ENCODE data around the gene FHIT. TPM values are rescaled to one million over a fixed set of nuclear protein-coding genes. Genes with fewer than 3 reads are reported as not detected.

FHIT gene
- total RNA-seq, 1 donor from 2014 or later = 5.7 TPM

DNA sequence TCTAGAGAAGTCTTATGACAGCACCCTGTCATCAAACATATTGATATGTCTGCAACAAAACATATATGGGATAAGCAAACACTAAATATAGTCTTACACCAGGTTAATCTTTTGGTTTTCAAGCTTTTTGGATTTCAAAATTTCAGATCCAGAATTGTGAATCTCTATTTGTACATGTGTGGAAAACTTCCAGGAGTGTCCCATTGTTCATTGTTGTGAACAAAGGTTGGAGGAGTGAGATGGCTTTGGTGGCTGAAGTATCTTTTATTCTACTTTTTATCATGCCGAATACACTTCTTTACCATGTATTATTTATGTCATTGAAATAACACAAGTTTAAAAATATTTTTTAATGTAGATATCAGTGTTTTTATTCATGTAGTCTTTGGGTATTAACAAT, 5.9 kb upstream of the FHIT start:
- no peak overlapping the region for H3K4me3 Mint-ChIP-seq
- peaks cover 18% of the 10 kb centered on the region for H3K9me3 Mint-ChIP-seq
- H3K27me3 ChIP-seq = no peaks in the 10 kb centered on the region
- H3K4me2 ChIP-seq = no peak overlapping the region
- no peak overlapping the region for H3K4me3 ChIP-seq
- no peaks in the 10 kb centered on the region for H3F3A ChIP-seq (ENCODE audit: low read depth)
- no peak for DNase-seq (ENCODE audit: low spot score)
- H3K27me3 Mint-ChIP-seq (ENCODE audit: insufficient read depth, low read depth) = no peaks in the 10 kb centered on the region
- H3K27ac ChIP-seq = no peak overlapping the region
- peaks cover 4% of the 10 kb centered on the region for H3K4me1 Mint-ChIP-seq
- H3K9ac ChIP-seq = no peak overlapping the region
- no peak for TF ChIP-seq CTCF (IDR thresholded peaks at IDR 0.05)
- no peak for TF ChIP-seq EZH2 (IDR thresholded peaks at IDR 0.05)
- TF ChIP-seq EZH2phosphoT487 (IDR thresholded peaks at IDR 0.05) = no peak
- no peaks in the 10 kb centered on the region for H3K79me2 ChIP-seq (ENCODE audit: low read depth)
- no peaks in the 10 kb centered on the region for H3K9me3 ChIP-seq (ENCODE audit: low read depth)
- no peaks in the 10 kb centered on the region for H3K36me3 ChIP-seq
- H3K4me1 ChIP-seq = peaks cover under 1% of the 10 kb centered on the region
- no peak overlapping the region for H3K27ac Mint-ChIP-seq
- no peaks in the 10 kb centered on the region for H3K36me3 Mint-ChIP-seq
- H2AFZ ChIP-seq (replicated peaks) = no peak overlapping the region
- H4K20me1 ChIP-seq (ENCODE audit: low read depth) = no peaks in the 10 kb centered on the region

- H3K9me3 ChIP-seq (ENCODE audit: low read depth) = no peaks in the 10 kb centered on the region
- H3K27ac Mint-ChIP-seq = no peak overlapping the region
- H3K9me3 Mint-ChIP-seq = no peaks in the 10 kb centered on the region
- no peak overlapping the region for H2AFZ ChIP-seq (replicated peaks)
- H3K4me2 ChIP-seq = no peak overlapping the region
- H3K27me3 Mint-ChIP-seq (ENCODE audit: insufficient read depth, low read depth) = no peaks in the 10 kb centered on the region
- TF ChIP-seq EZH2 (IDR thresholded peaks at IDR 0.05) = no peak
- no peak for TF ChIP-seq EZH2phosphoT487 (IDR thresholded peaks at IDR 0.05)
- TF ChIP-seq CTCF (IDR thresholded peaks at IDR 0.05) = no peak
- no peak overlapping the region for H3K27ac ChIP-seq
- H3K4me3 Mint-ChIP-seq = no peak overlapping the region
- H3F3A ChIP-seq (ENCODE audit: low read depth) = peaks cover 8% of the 10 kb centered on the region
- peaks cover 19% of the 10 kb centered on the region for H3K4me1 Mint-ChIP-seq
- H4K20me1 ChIP-seq (ENCODE audit: low read depth) = no peaks in the 10 kb centered on the region
- no peak for DNase-seq (ENCODE audit: low spot score)
- no peak overlapping the region for H3K4me3 ChIP-seq
- H3K27me3 ChIP-seq = no peaks in the 10 kb centered on the region
- H3K4me1 ChIP-seq = peaks cover 7% of the 10 kb centered on the region
- no peaks in the 10 kb centered on the region for H3K79me2 ChIP-seq (ENCODE audit: low read depth)
- no peaks in the 10 kb centered on the region for H3K36me3 ChIP-seq
- H3K36me3 Mint-ChIP-seq = no peaks in the 10 kb centered on the region
- no peak overlapping the region for H3K9ac ChIP-seq
Observed at GRCh38 chr3:61253756-61254155, 2.5 kb upstream of the FHIT start.

DNA sequence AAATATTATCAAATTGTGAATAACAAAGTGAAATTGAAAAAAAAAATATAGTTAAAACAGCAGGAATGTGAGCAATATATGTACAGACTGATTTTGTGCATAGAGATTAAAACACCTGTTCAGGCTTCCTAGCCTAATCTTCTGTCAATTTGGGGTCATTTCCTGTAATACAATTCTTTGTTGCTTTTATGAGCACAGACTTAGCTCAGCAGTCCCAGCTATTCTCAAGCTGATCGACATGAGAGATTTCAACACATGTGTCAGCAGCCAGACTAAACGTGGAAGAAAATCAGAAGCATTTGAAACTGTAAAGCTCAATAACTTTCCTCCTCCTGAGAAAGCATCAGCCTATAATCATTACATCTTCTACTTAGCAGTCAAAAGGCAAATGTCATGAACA, 1.6 kb upstream of the FHIT start:
- Mint-ChIP-seq H3K4me3 (no peak overlapping the region), H3K4me1 (peaks cover 19% of the 10 kb centered on the region), H3K9me3 (no peaks in the 10 kb centered on the region), H3K27me3 (ENCODE audit: insufficient read depth, low read depth) (no peaks in the 10 kb centered on the region), H3K36me3 (no peaks in the 10 kb centered on the region), H3K27ac (no peak overlapping the region)
- Histone ChIP-seq H3K36me3 (no peaks in the 10 kb centered on the region), H3K4me2 (no peak overlapping the region), H3K9ac (no peak overlapping the region), H3K4me3 (no peak overlapping the region), H3K4me1 (peaks cover 7% of the 10 kb centered on the region), H3K79me2 (ENCODE audit: low read depth) (no peaks in the 10 kb centered on the region), H3K9me3 (ENCODE audit: low read depth) (no peaks in the 10 kb centered on the region), H3K27me3 (no peaks in the 10 kb centered on the region), H2AFZ (replicated peaks) (no peak overlapping the region), H4K20me1 (ENCODE audit: low read depth) (no peaks in the 10 kb centered on the region), H3F3A (ENCODE audit: low read depth) (peaks cover 8% of the 10 kb centered on the region), H3K27ac (no peak overlapping the region)
- DNase-seq (ENCODE audit: low spot score) = no peak
- no peak for TF ChIP-seq CTCF (IDR thresholded peaks at IDR 0.05)
- TF ChIP-seq EZH2 (IDR thresholded peaks at IDR 0.05) = no peak
- no peak for TF ChIP-seq EZH2phosphoT487 (IDR thresholded peaks at IDR 0.05)

Measured in neural progenitor cell (in vitro differentiated cells).